ENCODE measurements around the gene MS4A13. TPM values are rescaled to one million over a fixed set of nuclear protein-coding genes. Genes with fewer than 3 reads are reported as not detected.

The MS4A13 gene
- total RNA-seq, 1 experiment from 2014 or later = not detected

DNA sequence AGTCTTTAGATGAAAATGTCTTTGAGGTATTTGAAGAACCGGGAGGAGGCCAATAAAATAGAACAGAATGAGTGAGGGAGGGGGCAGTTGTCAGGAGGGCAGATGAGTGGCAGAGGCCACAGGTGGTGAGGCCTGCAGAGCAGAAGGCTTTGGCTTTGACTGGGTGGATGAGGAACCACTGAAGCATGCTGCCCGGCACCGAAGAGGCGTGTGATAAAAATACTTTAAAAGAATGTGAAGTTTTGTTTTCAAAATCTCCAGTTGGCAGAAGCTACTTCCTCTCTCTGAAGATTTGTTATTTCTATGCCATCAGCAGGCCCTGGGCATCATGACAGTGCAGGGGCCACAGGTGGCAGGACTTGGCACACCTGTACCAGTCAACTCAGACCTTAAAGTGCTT lies 16.3 kb upstream of the MS4A13 start:
- H3K36me3 Mint-ChIP-seq (ENCODE audit: insufficient read depth, unreplicated experiment) = no peaks in the 10 kb centered on the region
- H3K4me3 Mint-ChIP-seq (ENCODE audit: unreplicated experiment) = no peak overlapping the region
- H3K4me3 ChIP-seq (ENCODE audit: low read depth, low read length) = no peak overlapping the region
- no peaks in the 10 kb centered on the region for H3K36me3 ChIP-seq (ENCODE audit: control insufficient read depth, insufficient read depth, low read length)
- no peaks in the 10 kb centered on the region for H3K27me3 ChIP-seq (replicated peaks; ENCODE audit: control insufficient read depth, insufficient read depth, low read length)
- POLR2A ChIA-PET = no interaction called here
- H3K9me3 ChIP-seq = no peaks in the 10 kb centered on the region
- no peaks in the 10 kb centered on the region for H3K4me1 Mint-ChIP-seq (ENCODE audit: low read depth, unreplicated experiment)
- H3K4me1 ChIP-seq = no peaks in the 10 kb centered on the region
- BruUV-seq (replicated peaks) = no TSS peak
- intact Hi-C loops (cut with micrococcal nuclease; ENCODE audit: unreplicated experiment) = no loop called here
- H3K27me3 Mint-ChIP-seq (ENCODE audit: insufficient read depth, unreplicated experiment) = peaks cover 3% of the 10 kb centered on the region
- H3K27ac Mint-ChIP-seq (ENCODE audit: unreplicated experiment) = no peak overlapping the region
- CTCF ChIA-PET = no interaction called here
- TF ChIP-seq, protein P1, sequence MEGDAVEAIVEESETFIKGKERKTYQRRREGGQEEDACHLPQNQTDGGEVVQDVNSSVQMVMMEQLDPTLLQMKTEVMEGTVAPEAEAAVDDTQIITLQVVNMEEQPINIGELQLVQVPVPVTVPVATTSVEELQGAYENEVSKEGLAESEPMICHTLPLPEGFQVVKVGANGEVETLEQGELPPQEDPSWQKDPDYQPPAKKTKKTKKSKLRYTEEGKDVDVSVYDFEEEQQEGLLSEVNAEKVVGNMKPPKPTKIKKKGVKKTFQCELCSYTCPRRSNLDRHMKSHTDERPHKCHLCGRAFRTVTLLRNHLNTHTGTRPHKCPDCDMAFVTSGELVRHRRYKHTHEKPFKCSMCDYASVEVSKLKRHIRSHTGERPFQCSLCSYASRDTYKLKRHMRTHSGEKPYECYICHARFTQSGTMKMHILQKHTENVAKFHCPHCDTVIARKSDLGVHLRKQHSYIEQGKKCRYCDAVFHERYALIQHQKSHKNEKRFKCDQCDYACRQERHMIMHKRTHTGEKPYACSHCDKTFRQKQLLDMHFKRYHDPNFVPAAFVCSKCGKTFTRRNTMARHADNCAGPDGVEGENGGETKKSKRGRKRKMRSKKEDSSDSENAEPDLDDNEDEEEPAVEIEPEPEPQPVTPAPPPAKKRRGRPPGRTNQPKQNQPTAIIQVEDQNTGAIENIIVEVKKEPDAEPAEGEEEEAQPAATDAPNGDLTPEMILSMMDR (IDR thresholded peaks at IDR 0.05; ENCODE audit: insufficient read depth in 1 of 2, low read depth in 1 of 2, low read length in 1 of 2, severe bottlenecking in 1 of 2, unreplicated experiment in 1 of 2) = no peak
- H3K9me3 Mint-ChIP-seq (ENCODE audit: unreplicated experiment) = no peaks in the 10 kb centered on the region
- no peak for DNase-seq

DNA sequence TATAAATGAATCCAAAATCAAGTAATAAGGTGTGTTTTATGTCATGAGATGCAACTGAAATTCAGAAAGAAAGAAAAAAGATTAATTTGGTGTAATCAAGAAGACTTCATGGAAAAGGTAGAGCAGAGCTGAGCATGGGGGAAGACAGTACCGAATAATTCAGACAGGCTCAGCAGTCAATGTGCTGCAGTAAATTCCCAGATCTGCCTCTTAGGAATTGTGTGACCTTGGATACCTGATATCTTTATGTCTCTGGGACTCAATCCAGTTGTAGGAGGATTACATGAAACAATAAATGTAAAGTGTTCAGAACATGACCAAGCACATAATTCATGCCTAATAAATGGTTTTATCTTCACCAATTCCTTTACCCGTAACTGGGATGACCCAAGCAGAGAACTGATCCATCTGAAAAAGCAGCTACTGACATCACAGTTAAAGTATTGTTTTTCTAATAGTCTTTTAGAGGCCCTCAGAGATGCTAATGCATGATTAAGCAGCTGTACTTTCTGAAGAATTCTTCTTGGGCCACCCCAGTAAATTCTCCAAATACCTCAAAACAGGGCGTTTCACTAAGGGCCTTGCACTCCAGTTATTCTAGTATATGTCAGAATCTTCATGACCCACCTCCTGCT lies 14.8 kb upstream of the MS4A13 start:
- POLR2A ChIA-PET = no interaction called here

DNA sequence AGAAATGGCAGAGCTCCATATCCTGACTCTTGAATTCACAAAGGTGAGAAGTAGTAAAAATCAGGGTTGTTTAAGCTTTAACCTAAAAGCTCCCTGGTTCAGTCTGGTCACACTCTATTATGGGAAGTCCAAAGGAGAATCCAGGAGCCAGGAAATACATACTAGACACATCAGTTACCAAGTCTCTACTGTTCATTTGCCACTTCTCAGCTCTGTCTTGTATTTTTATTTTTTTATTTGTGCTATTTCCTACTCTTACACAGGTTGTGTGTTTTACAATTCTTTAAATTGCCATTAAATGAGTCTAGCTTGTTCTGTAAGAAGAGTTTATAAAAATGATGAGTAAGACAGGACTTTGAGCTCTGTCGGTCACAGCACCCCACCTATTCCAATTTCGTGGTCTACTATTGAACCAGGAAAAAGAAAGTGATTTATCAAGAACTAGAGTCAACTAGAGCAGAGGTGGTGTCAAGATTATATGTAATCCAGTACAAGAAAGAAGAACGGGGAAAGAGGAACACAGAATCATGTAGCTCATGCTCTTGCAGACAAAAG lies 12.9 kb upstream of the MS4A13 start:
- ChIA-PET CTCF (no interaction called here), POLR2A (no interaction called here)
- Mint-ChIP-seq H3K9me3 (ENCODE audit: unreplicated experiment) (peaks cover 9% of the 10 kb centered on the region), H3K4me1 (ENCODE audit: low read depth, unreplicated experiment) (no peaks in the 10 kb centered on the region), H3K4me3 (ENCODE audit: unreplicated experiment) (no peak overlapping the region), H3K36me3 (ENCODE audit: insufficient read depth, unreplicated experiment) (no peaks in the 10 kb centered on the region), H3K27ac (ENCODE audit: unreplicated experiment) (no peak overlapping the region), H3K27me3 (ENCODE audit: insufficient read depth, unreplicated experiment) (peaks cover 6% of the 10 kb centered on the region)
- intact Hi-C loops (cut with micrococcal nuclease; ENCODE audit: unreplicated experiment) = no loop called here
- H3K9me3 ChIP-seq = no peaks in the 10 kb centered on the region
- no peaks in the 10 kb centered on the region for H3K27me3 ChIP-seq (replicated peaks; ENCODE audit: control insufficient read depth, insufficient read depth, low read length)
- DNase-seq = no peak
- H3K36me3 ChIP-seq (ENCODE audit: control insufficient read depth, insufficient read depth, low read length) = no peaks in the 10 kb centered on the region
- H3K4me3 ChIP-seq (ENCODE audit: low read depth, low read length) = no peak overlapping the region
- BruUV-seq (replicated peaks) = no TSS peak
- TF ChIP-seq, protein P1 (IDR thresholded peaks at IDR 0.05; ENCODE audit: insufficient read depth in 1 of 2, low read depth in 1 of 2, low read length in 1 of 2, severe bottlenecking in 1 of 2, unreplicated experiment in 1 of 2) = no peak
- H3K4me1 ChIP-seq = no peaks in the 10 kb centered on the region

More for the DNA sequence above, 14.8 kb upstream of the MS4A13 start:
- TF ChIP-seq, protein P1 (IDR thresholded peaks at IDR 0.05; ENCODE audit: insufficient read depth in 1 of 2, low read depth in 1 of 2, low read length in 1 of 2, severe bottlenecking in 1 of 2, unreplicated experiment in 1 of 2) = no peak
- intact Hi-C loops (cut with micrococcal nuclease; ENCODE audit: unreplicated experiment) = no loop called here
- peaks cover 9% of the 10 kb centered on the region for H3K9me3 Mint-ChIP-seq (ENCODE audit: unreplicated experiment)
- H3K4me3 Mint-ChIP-seq (ENCODE audit: unreplicated experiment) = no peak overlapping the region
- CTCF ChIA-PET = no interaction called here
- Histone ChIP-seq H3K4me3 (ENCODE audit: low read depth, low read length) (no peak overlapping the region), H3K4me1 (no peaks in the 10 kb centered on the region), H3K9me3 (no peaks in the 10 kb centered on the region), H3K27me3 (replicated peaks; ENCODE audit: control insufficient read depth, insufficient read depth, low read length) (no peaks in the 10 kb centered on the region), H3K36me3 (ENCODE audit: control insufficient read depth, insufficient read depth, low read length) (no peaks in the 10 kb centered on the region)
- no peaks in the 10 kb centered on the region for H3K36me3 Mint-ChIP-seq (ENCODE audit: insufficient read depth, unreplicated experiment)
- DNase-seq = no peak
- H3K27ac Mint-ChIP-seq (ENCODE audit: unreplicated experiment) = no peak overlapping the region
- no TSS peak for BruUV-seq (replicated peaks)
- H3K4me1 Mint-ChIP-seq (ENCODE audit: low read depth, unreplicated experiment) = no peaks in the 10 kb centered on the region
- peaks cover 6% of the 10 kb centered on the region for H3K27me3 Mint-ChIP-seq (ENCODE audit: insufficient read depth, unreplicated experiment)

Measured in Caco-2 (cell line).